NOMO-1 treated with DMSO at 0.1 percent for 48 hours (cell line): ENCODE data around the gene CACTIN.
"Not testable (repeated sequence)": the region's sequence is repeated elsewhere in the genome, so short reads cannot be mapped to it uniquely, and the experiment has no call there.

Experiments used
- DNase-seq: peaks from one replicate; lab custom pipeline; 2025; ENCODE audit not compliant: unreplicated experiment; lab: John Stamatoyannopoulos, UW

The CACTIN gene

DNA sequence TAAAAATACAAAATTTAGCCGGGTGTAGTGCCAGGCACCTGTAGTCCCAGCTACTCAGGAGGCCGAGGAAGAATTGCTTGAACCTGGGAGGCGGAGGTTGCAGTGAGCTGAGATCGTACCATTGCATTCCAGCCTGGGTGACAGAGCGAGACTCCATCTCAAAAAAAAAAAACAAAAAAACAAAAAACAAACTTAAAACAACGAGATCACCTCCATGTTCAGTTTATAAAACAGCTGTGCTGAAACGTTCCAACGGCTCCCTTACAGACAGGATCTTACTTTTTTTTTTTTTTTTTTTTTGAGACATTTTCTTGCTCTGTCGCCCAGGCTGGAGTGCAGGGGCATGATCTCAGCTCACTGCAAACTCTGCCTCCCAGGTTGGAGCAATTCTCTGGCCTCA, 2.2 kb upstream of the CACTIN start:
- not testable (repeated sequence) for DNase-seq

GRCh38 chr19:3627351-3627723, 747 bp upstream of the CACTIN start:
- DNase-seq, result no peak

GRCh38 chr19:3625996-3626472, 556 bp downstream of the CACTIN start:
- DNase-seq, result no peak

DNA sequence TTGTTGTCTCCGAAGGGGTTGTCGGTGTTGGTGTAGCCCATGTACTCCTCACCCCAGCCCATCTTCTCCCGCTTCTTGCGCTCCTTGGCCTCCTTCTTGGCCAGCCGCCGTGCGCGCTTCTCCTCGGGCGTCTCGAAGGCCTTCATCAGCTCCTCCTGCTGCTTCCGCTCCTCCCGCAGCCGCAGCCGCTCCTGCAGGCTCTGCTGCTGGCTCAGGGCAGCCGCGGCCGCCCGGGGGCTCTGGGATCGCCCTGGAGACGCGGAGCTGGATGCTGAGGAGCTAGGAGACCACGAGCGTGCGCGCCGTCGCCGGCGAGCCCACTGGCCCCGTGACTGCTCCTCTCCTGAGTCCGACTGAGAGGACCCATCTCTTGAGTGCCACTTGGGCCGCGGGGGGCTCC, 2.9 kb downstream of the CACTIN start:
- DNase-seq, result no peak

DNA sequence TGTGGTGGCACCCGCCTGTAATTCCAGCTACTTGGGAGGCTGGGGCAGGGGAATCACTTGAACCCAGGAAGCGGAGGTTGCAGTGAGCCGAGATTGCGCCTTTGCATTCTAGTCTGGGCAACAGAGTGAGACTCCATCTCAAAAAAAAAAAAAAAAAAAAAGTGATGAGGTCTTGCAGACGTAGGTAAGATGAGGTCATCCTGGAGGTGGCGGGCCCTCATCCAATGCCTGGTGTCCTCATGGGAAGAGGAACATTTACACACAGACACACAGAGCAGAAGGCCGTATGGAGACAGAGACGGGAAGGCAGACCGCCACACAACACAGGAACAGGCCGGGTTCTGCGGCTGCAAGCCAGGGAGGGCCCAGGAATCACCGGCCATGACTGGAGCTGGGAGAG, 4.4 kb downstream of the CACTIN start:
- DNase-seq, result no peak

DNA sequence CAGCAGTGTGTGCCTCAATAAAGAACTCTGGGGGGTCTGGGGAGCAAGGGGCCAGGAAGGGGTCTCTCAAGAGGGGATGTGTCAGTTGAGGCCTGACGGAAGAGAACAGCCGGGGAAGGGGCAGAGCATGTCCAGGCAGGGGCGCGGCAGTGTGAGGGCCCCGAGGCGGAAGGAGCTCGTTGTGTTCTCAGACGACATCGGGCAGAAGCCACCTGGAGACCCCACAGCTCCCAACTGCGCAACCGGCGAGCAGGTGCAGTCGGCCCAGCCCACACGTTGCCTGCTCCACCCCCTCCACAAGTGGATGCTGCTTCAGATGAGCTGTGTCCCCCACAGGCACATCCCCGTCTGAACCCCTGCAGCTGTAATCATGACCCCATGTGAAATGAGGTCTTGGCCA, 4.9 kb downstream of the CACTIN start:
- DNase-seq, result no peak

GRCh38 chr19:3620817-3621547, 5.6 kb downstream of the CACTIN start:
- DNase-seq, result no peak

GRCh38 chr19:3620145-3620816, 6.3 kb downstream of the CACTIN start:
- DNase-seq, result no peak

DNA sequence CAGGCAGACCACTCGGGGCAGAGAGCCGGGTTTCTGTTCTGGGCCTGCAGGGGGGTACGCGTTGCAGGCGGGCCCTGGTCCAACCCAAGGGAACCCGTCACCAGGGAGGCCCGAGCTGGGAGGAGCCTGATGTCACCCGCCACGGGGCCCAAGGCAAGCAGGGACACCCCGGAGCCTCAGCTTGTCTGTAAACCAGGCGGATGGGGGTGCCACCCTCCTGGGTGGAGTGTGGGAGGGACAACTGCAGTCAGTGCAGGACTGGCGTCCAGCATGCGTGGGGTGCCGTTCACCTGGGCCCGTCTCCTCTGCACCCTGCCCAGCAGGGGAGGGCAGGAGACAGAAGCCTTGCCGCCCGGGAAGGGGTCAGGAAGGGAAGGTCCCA, 7.0 kb downstream of the CACTIN start:
- DNase-seq, result no peak

DNA sequence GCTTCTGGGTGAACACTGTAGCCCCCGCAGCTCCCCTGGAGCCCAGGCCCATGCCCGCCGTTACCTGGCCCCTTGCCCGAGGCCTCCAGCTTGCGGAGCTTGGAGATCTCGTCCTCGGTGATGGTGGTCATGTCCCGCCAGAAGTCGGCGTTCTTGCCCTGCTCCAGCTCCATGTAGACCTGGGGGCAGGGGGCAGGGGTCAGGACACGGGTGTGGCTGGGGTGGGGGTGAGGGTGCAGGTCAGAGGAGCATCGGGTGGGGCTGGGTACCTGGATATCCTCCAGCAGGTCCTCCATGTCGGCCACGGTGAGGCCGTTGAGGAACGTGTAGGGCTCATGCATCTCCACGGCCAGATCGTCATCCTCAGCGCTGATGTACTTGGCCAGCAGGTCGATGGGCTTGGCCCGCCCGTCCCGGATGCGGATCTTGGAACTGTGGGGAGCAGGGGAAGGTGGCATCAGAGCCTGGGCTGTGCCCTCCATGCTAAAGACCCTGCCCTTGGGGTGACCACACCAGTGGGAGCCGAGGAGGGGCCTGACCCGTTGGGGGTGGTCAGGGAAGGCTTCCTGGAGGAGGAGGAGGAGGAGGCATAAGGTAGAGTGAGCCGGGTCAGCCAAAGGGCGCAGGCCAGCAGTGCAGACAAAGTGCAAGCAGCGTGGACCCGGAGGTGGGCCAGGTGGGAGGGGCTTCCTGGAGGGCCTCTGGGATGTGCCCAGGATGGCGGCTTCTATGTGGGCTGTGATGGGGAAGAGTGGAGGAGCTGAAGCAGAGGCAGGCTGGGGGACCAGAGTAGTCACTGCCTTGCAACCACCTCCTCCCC, 7.6 kb downstream of the CACTIN start:
- DNase-seq, result no peak

GRCh38 chr19:3618144-3618810, 8.3 kb downstream of the CACTIN start:
- DNase-seq, result peak; percentile 8

DNA sequence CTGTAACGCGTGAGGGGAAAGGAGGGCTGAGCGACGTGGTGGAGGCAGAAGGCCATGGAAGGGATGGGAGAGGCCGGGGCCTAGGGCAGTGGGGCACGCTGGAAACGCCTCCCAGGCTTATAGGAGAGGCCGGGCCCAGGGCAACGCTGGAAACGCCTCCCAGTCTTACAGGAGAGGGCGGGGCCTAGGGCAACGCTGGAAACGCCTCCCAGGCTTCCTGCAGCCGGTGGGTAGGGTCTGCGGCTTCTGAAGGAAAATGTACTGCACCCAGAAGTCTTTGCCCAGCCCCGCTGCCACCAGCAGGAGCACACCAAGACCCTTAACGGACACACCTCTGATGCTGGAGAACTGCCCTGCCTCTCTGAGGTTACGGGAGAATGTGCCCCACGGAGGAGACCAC, 9.1 kb downstream of the CACTIN start:
- no peak for DNase-seq

DNA sequence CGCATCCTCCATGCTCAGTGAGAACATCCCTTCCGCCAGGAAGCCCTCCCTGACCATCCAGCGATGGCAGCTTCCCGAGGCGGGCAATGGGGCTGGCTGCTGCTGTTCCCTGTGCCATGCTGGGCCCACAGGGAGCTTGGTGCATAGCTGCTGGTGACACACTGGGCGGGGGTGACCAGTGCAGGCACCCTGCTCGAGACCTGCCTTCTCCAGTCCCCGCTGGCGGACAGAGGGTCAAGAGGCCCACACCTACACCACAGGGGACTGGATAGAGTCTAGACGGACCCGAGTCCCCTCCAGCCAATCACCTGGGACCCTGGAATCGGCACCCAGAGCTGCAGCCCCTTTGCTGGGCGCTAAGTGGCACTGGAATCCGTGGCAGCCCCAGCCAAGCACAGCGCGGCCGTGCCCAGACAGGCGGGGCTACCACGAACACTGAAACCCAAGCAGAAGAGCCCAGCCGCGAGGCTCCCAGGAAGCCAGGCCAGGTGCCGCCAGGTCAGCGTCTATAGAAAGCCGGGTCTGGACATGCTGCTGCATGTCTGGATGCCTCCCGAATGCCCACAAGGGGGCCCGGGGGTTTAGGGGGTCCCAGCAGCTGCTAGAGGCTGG, 11.0 kb downstream of the CACTIN start:
- DNase-seq, result no peak

- DNase-seq, result no peak
These were observed 11.6 kb downstream of the CACTIN start for GRCh38 chr19:3614858-3615505.

DNA sequence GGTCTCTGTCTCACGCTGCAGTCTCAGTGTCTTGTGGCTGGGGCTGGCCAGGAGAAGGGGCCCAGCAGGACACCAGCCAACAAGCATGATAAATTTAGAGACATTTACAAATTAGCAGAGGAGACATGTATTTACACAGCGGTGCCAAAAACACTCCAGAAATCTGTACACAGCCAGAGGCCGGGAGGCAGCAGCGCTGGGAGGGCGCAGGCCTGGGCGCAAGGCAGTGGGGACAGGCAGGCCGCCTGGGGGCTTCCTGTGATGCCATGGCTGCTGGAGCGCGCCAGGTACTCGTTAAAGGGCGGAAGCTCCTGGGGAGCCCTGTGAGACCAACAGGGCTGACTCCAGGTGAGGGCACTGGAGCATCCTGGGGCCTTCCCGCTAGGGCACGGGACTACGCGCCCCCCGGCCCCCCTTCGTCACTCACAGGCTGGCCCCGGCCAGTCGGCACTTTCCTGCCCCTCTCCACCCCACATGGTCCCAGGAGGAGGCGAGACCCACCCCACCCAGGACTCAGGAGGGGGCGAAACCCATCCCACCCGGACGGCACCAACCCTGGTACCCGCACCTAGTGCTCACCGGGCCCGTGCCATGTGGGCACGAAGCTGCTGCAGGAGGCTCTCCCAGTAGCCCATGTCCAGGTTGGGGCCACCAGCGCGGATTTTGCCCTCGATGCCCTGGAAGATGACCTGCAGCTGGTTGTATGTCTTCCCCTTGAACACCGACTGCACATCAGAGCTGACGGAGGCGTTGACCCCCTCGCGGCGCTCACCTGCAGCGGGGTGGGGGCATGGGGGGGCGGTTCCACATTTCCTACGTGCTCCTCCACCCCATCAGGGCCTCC, 12.6 kb downstream of the CACTIN start:
- DNase-seq, result no peak

DNA sequence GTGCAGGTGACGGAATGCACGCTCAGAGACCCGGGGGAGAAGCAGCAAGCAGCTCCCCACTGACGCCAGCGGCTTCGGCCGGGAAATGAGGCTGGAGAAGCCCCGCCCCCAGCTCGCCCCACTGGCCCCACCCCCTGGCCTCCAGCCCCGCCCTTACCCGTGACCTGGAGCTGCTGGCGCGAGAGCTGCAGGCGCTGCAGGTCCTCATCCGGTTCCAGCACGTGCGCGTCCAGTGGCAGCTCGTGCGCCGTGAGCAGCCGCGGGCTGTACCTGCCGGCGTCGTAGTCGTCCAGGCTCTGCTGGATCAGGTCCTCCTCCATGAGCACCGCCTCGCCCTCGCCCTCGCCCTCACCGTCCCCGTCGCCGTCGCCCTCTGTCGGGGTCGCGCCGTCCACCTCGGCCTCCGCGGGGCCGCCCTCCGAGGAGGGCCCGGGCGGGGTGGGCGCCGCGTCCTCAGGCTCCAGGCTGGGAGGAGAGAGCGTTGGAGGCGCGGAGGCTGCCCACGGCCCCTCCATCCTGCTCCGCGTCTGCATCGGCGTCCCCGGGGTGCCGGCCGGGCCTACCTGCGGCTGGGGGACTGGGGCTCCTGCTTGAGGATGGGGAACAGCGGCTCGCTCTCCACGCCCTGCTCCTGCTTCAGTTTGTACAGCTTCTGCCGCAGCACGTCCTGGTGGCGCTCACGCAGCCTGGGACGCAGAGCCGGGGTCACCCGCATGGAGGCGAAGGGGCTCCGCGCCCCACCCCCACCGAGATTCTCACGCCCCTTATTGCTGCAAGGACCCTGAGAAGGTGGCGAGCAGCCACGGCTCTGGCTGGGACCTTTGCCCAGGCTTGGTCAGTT, 13.5 kb downstream of the CACTIN start:
- no peak for DNase-seq

DNA sequence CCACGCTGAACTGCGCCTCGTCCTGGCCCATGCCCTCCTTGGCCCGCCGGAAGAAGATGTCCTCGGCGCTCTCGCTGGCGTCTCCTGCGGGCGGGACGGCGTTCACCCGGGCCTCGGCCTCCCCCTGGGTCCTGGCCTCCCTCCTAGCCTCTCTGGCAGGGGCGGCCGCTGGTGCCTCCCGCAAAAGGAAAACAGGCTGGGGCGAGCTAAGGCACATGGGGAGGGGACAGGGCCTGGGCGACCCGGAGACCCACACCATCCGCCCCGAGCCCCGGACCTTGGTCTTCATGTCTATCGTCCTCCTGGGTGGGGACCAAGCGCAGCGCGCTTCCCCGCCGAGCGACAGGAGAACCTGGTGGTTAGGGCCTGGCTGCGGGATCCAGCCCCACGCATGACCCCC, 14.3 kb downstream of the CACTIN start:
- no peak for DNase-seq

GRCh38 chr19:3611841-3612240, 14.7 kb downstream of the CACTIN start:
- no peak for DNase-seq
